Gastrocnemius medialis (tissue), 4 donors: Measurements from ENCODE around the gene PDS5A. TPM values are rescaled to one million over a fixed set of nuclear protein-coding genes. Genes with fewer than 3 reads are reported as not detected.
A peak's percentile ranks its signal among the peaks of the same experiment; 100 is the strongest.

Experiments used
- ATAC-seq, 2 donors: fragments of 150-250 bp; one replicate each; pipeline ENCODE4 v1.9.1; 2016
- DNase-seq, 2 donors: peaks; one replicate each; pipeline ENCODE4 v3.0.0-alpha.2; 2019
- H3K27ac ChIP-seq, 4 donors: fragments of 200-600 bp; sonication (generic); 1 replicate in 1 of 4; 2 replicates in 3 of 4; pipeline ENCODE4 v1.5.1; 2016 to 2018; ENCODE audit warnings: mild to moderate bottlenecking in 2 of 4, moderate library complexity in 1 of 4
- H3K27me3 ChIP-seq, 3 donors: fragments of 200-600 bp; sonication (generic) in 2 of 3; 1 replicate in 1 of 3; 2 replicates in 2 of 3; pipeline versions ENCODE4 v1.5.1 to v1.6.0; 2016 to 2019; ENCODE audit warnings: mild to moderate bottlenecking in 1 of 3, moderate library complexity in 1 of 3
- H3K36me3 ChIP-seq, 2 donors: fragments of 200-600 bp; sonication (generic) in 1 of 2; one replicate each; pipeline ENCODE4 v1.5.1; 2017 to 2018
- H3K4me1 ChIP-seq, 2 donors: fragments of 200-600 bp; sonication (generic) in 1 of 2; one replicate each; pipeline ENCODE4 v1.5.1; 2016 to 2017; ENCODE audit warnings: mild to moderate bottlenecking in 2 of 2
- H3K4me3 ChIP-seq, 4 donors: fragments of 200-600 bp; sonication (generic) in 3 of 4; 1 replicate in 1 of 4; 2 replicates in 3 of 4; pipeline ENCODE4 v1.5.1; 2016 to 2019; ENCODE audit warnings: mild to moderate bottlenecking in 2 of 4
- H3K9me3 ChIP-seq, 3 donors: fragments of 200-600 bp; sonication (generic) in 2 of 3; 1 replicate in 1 of 3; 2 replicates in 2 of 3; pipeline ENCODE4 v1.5.1; 2016 to 2019
- CTCF ChIP-seq, 5 experiments: fragments of 450-650 bp in 3 of 5; fragments of 200-600 bp in 2 of 5; sonication (generic) in 2 of 5; IDR thresholded peaks in 4 of 5; conservative IDR thresholded peaks in 1 of 5; 1 replicate in 4 of 5; 2 replicates in 1 of 5; pipeline ENCODE4 v1.5.1; 2016 to 2019; ENCODE audit warnings: antibody characterized with exemption in 5 of 5, mild to moderate bottlenecking in 3 of 5, moderate library complexity in 3 of 5
- POLR2A ChIP-seq, 2 donors: fragments of 450-650 bp; IDR thresholded peaks; one replicate each; pipeline ENCODE4 v1.6.1; 2017; ENCODE audit warnings: antibody characterized with exemption in 2 of 2, mild to moderate bottlenecking in 2 of 2, moderate library complexity in 2 of 2
- in situ Hi-C, 4 donors: fragments of 200-750 bp; cut with MboI; loops; one replicate each; pipeline versions ENCODE4 v1.15.0 to v1.8.0; 2017; ENCODE audit warnings: low sequenced_read_pairs in 4 of 4
- intact Hi-C: fragments of 100-400 bp; cut with DNase I; formaldehyde crosslinking; loops from one replicate; pipeline ENCODE4 v1.15.1; 2023; ENCODE audit warnings: low total_unique reads
- total RNA-seq, 4 donors: library from RNA; depleted of rRNA; stranded (reverse); fragments of >200 nt; gene quantifications; one replicate each; pipeline versions ENCODE4 v1.1.0 to v1.2.3, GENCODE V29; 2016

The PDS5A gene
- total RNA-seq, 4 donors from 2014 or later, result 28.3 to 40.6 (median 36.7) TPM

GRCh38 chr4:39987485-39987884, 9.8 kb upstream of the PDS5A start:
- H3K4me1 ChIP-seq, result no peaks in the 10 kb centered on the region
- no peak overlapping the region for H3K4me3 ChIP-seq
- ATAC-seq, result no peak
- H3K27me3 ChIP-seq, result no peaks in the 10 kb centered on the region
- DNase-seq, result no peak
- no peak overlapping the region for H3K27ac ChIP-seq
- no peaks in the 10 kb centered on the region for H3K9me3 ChIP-seq
- in situ Hi-C loops (no loop called here), intact Hi-C loops (no loop called here)
- TF ChIP-seq POLR2A (IDR thresholded peaks at IDR 0.05) (no peak), CTCF (IDR thresholded peaks at IDR 0.05 in 4 of 5, conservative IDR thresholded peaks at IDR 0.05 in 1 of 5) (no peak)
- H3K36me3 ChIP-seq, result no peaks in the 10 kb centered on the region

GRCh38 chr4:39978904-39979303, 1.2 kb upstream of the PDS5A start:
- ATAC-seq (no peak), DNase-seq (no peak)
- Histone ChIP-seq H3K4me1 (peaks cover 10 to 11% of the 10 kb centered on the region in 2 donors), H3K9me3 (no peaks in the 10 kb centered on the region), H3K27me3 (no peaks in the 10 kb centered on the region), H3K27ac (peak overlapping the region in 3 of 4 donors; percentile 87 to 97 (median 95)), H3K4me3 (no peak overlapping the region), H3K36me3 (peaks cover 0 to 9% of the 10 kb centered on the region in 2 donors)
- TF ChIP-seq CTCF (IDR thresholded peaks at IDR 0.05 in 4 of 5, conservative IDR thresholded peaks at IDR 0.05 in 1 of 5) (no peak), POLR2A (IDR thresholded peaks at IDR 0.05) (no peak)
- intact Hi-C loops (loop anchor here (1.0 kb wide), 2 partner anchors 521 to 797 kb away; partner anchors contain the start of genes RPL9 and WDR19), in situ Hi-C loops (loop anchor here (5.0 to 10.0 kb wide), 4 partner anchors 284 to 514 kb away; partner anchors contain the start of gene UBE2K (in 2 of the 4))

GRCh38 chr4:39978378-39978775, 666 bp upstream of the PDS5A start:
- Histone ChIP-seq H3K9me3 (no peaks in the 10 kb centered on the region), H3K36me3 (peaks cover 0 to 9% of the 10 kb centered on the region in 2 donors), H3K4me3 (peak overlapping the region; percentile 54 to 96 (median 88)), H3K27ac (peak overlapping the region; percentile 87 to 98 (median 96)), H3K27me3 (no peaks in the 10 kb centered on the region), H3K4me1 (peaks cover 10 to 11% of the 10 kb centered on the region in 2 donors)
- no peak for ATAC-seq
- no peak for DNase-seq
- intact Hi-C loops, result loop anchor here (1.0 kb wide), 2 partner anchors 520 to 796 kb away; partner anchors contain the start of genes RPL9 and WDR19
- no peak for TF ChIP-seq CTCF (IDR thresholded peaks at IDR 0.05 in 4 of 5, conservative IDR thresholded peaks at IDR 0.05 in 1 of 5)
- TF ChIP-seq POLR2A (IDR thresholded peaks at IDR 0.05), result no peak
- in situ Hi-C loops, result loop anchor here (5.0 to 10.0 kb wide), 4 partner anchors 284 to 514 kb away; partner anchors contain the start of gene UBE2K (in 2 of the 4)

- Histone ChIP-seq H3K27me3 (no peaks in the 10 kb centered on the region), H3K9me3 (no peaks in the 10 kb centered on the region), H3K4me1 (peaks cover 10 to 11% of the 10 kb centered on the region in 2 donors), H3K36me3 (peaks cover 0 to 9% of the 10 kb centered on the region in 2 donors), H3K4me3 (peak overlapping the region; percentile 74 to 96 (median 94)), H3K27ac (peak overlapping the region; percentile 95 to 99 (median 98))
- peak in 1 of 2 donors; percentile 4 for DNase-seq
- ATAC-seq, result peak; percentile 37 to 46
- TF ChIP-seq POLR2A (IDR thresholded peaks at IDR 0.05) (no peak), CTCF (IDR thresholded peaks at IDR 0.05 in 4 of 5, conservative IDR thresholded peaks at IDR 0.05 in 1 of 5) (no peak)
- intact Hi-C loops, result loop anchor here (1.0 kb wide), 5 partner anchors 80 to 508 kb away; partner anchors contain the start of genes UBE2K and UGDH
- in situ Hi-C loops, result loop anchor here (5.0 to 10.0 kb wide), 4 partner anchors 282 to 512 kb away; partner anchors contain the start of gene UBE2K (in 2 of the 4)
These were observed 694 bp downstream of the PDS5A start for GRCh38 chr4:39976945-39977488.
